WTC11 (cell line): Measurements from ENCODE around the gene MEGF11. TPM values are rescaled to one million over a fixed set of nuclear protein-coding genes. Genes with fewer than 3 reads are reported as not detected.

Source experiments
- ATAC-seq: fragments of 200-7000 bp; cut with Tn5 transposase; 2 replicates; pipeline ENCODE4 v1.10.0; 2021; ENCODE audit warnings: mild to moderate bottlenecking, moderate library complexity
- CTCF ChIA-PET: fragments of 300-600 bp; sonication (Branson Sonifier 250); formaldehyde crosslinking; loops from one replicate; lab custom pipeline; 2021; ENCODE audit warnings: antibody characterized with exemption; lab: Charles Lee
- POLR2A ChIA-PET: fragments of 350-600 bp; sonication (Branson Sonifier 250); formaldehyde crosslinking; loops from one replicate; lab custom pipeline; 2021; ENCODE audit warnings: antibody characterized with exemption; lab: Charles Lee
- DNase-seq: peaks from one replicate; pipeline ENCODE4 v3.0.0; 2021; ENCODE audit warnings: low spot score
- H3K27ac Mint-ChIP-seq: 2 replicates; pipeline ENCODE4 v1.8.0; 2021; ENCODE audit warnings: mixed read lengths
- H3K27me3 Mint-ChIP-seq: 2 replicates; pipeline ENCODE4 v1.8.0; 2021; ENCODE audit warnings: low read depth, mild to moderate bottlenecking, moderate library complexity, mixed read lengths
- H3K36me3 Mint-ChIP-seq: 2 replicates; pipeline ENCODE4 v1.8.0; 2021; ENCODE audit warnings: mixed read lengths
- H3K4me1 Mint-ChIP-seq: 2 replicates; pipeline ENCODE4 v1.8.0; 2022; ENCODE audit warnings: mixed read lengths
- H3K4me3 Mint-ChIP-seq: 2 replicates; pipeline ENCODE4 v1.8.0; 2021; ENCODE audit warnings: mild to moderate bottlenecking, moderate library complexity, mixed read lengths
- H3K9me3 Mint-ChIP-seq: 2 replicates; pipeline ENCODE4 v1.8.0; 2021; ENCODE audit warnings: mixed read lengths
- EMX1 ChIP-seq: fragments of 250-450 bp; sonication (Bioruptor Pico); IDR thresholded peaks from 2 replicates; pipeline ENCODE4 v1.8.0; 2021; ENCODE audit warnings: mild to moderate bottlenecking
- HMGA2 ChIP-seq: fragments of 250-450 bp; sonication (Bioruptor Pico); IDR thresholded peaks from 2 replicates; pipeline ENCODE4 v1.4.0; 2021; ENCODE audit warnings: mild to moderate bottlenecking, moderate library complexity
- IRF2 ChIP-seq: sonication (generic); formaldehyde crosslinking; IDR thresholded peaks from 2 replicates; pipeline ENCODE4 v1.8.0; 2022; ENCODE audit warnings: low read depth, missing genetic modification reagents, borderline replicate concordance
- ZBTB21 ChIP-seq: sonication (generic); formaldehyde crosslinking; IDR thresholded peaks from 2 replicates; pipeline ENCODE4 v1.8.1; 2023; ENCODE audit warnings: mild to moderate bottlenecking, missing genetic modification reagents, borderline replicate concordance
- ZNF138 ChIP-seq: sonication (generic); formaldehyde crosslinking; conservative IDR thresholded peaks from 2 replicates; pipeline ENCODE4 v1.8.1; 2022; ENCODE audit warnings: mild to moderate bottlenecking, moderate library complexity, missing genetic modification reagents
- ZNF317 ChIP-seq: sonication (generic); formaldehyde crosslinking; IDR thresholded peaks from 2 replicates; pipeline ENCODE4 v1.8.1; 2023; ENCODE audit warnings: low read depth, mild to moderate bottlenecking, moderate library complexity, missing genetic modification reagents, borderline replicate concordance
- ZNF416 ChIP-seq: fragments of 250-450 bp; sonication (Bioruptor Pico); IDR thresholded peaks from 2 replicates; pipeline ENCODE4 v1.9.0; 2021; ENCODE audit warnings: mild to moderate bottlenecking, inconsistent platforms
- total RNA-seq: library from RNA; stranded (reverse); gene quantifications from 3 replicates; pipeline ENCODE4 v1.2.3, GENCODE V29; 2021
- TF ChIP-seq, protein P1 (sequence below): sonication (generic); formaldehyde crosslinking; IDR thresholded peaks from 2 replicates; pipeline ENCODE4 v1.8.1; 2022; ENCODE audit warnings: mild to moderate bottlenecking, moderate library complexity, missing genetic modification reagents
- TF ChIP-seq, protein P2 (sequence below): fragments of 250-450 bp; sonication (Bioruptor Pico); IDR thresholded peaks from 2 replicates; pipeline ENCODE4 v1.9.0; 2021; ENCODE audit warnings: mild to moderate bottlenecking, borderline replicate concordance
- TF ChIP-seq, protein P3 (sequence below): sonication (generic); formaldehyde crosslinking; IDR thresholded peaks from 2 replicates; pipeline ENCODE4 v1.8.1; 2023; ENCODE audit warnings: mild to moderate bottlenecking, missing genetic modification reagents, moderate library complexity
- TF ChIP-seq, protein P4 (sequence below): fragments of 250-450 bp; sonication (Bioruptor Pico); IDR thresholded peaks from 2 replicates; pipeline ENCODE4 v1.9.0; 2021; ENCODE audit warnings: mild to moderate bottlenecking
- TF ChIP-seq, protein P5 (sequence below): sonication (generic); formaldehyde crosslinking; IDR thresholded peaks from 2 replicates; pipeline ENCODE4 v1.8.1; 2023; ENCODE audit warnings: mild to moderate bottlenecking, missing genetic modification reagents
- TF ChIP-seq, protein P6 (sequence below): sonication (generic); formaldehyde crosslinking; IDR thresholded peaks from 2 replicates; pipeline ENCODE4 v1.8.0; 2022; ENCODE audit warnings: mild to moderate bottlenecking, missing genetic modification reagents
- TF ChIP-seq, protein P7 (sequence below): fragments of 250-450 bp; sonication (Bioruptor Pico); conservative IDR thresholded peaks from 2 replicates; pipeline ENCODE4 v1.9.0; 2021; ENCODE audit warnings: mild to moderate bottlenecking
- TF ChIP-seq, protein P8 (sequence below): sonication (generic); formaldehyde crosslinking; IDR thresholded peaks from 2 replicates; pipeline ENCODE4 v1.8.1; 2022; ENCODE audit warnings: low read depth, mild to moderate bottlenecking, moderate library complexity, missing genetic modification reagents, borderline replicate concordance
- TF ChIP-seq, protein P9 (sequence below): fragments of 250-450 bp; sonication (Bioruptor Pico); IDR thresholded peaks from 2 replicates; pipeline ENCODE4 v1.9.0; 2021; ENCODE audit warnings: mild to moderate bottlenecking

The MEGF11 gene
- total RNA-seq, 1 experiment from 2014 or later = 3.3 TPM

DNA sequence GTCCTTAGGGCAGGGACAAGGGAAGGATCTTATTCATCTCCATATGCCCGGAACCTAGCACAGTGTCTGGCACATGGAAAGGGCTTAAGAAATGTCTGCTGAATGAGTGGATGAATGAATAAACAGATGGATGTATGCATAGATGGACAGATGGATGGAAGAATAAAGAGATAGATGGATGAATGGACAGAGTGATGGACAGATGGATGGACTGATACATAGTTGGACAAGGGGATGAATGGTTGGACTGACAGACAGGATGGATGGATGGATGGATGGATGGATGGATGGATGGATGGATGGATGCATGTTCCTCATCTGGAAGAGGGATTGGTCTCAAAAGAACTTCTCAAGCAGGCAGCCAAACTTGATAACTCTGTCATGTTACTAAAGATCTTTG lies 177.6 kb downstream of the MEGF11 start (continued):
- TF ChIP-seq, protein P1, sequence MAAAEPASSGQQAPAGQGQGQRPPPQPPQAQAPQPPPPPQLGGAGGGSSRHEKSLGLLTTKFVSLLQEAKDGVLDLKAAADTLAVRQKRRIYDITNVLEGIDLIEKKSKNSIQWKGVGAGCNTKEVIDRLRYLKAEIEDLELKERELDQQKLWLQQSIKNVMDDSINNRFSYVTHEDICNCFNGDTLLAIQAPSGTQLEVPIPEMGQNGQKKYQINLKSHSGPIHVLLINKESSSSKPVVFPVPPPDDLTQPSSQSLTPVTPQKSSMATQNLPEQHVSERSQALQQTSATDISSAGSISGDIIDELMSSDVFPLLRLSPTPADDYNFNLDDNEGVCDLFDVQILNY (CRISPR knock-in tag) = no peak
- TF ChIP-seq, protein P2, sequence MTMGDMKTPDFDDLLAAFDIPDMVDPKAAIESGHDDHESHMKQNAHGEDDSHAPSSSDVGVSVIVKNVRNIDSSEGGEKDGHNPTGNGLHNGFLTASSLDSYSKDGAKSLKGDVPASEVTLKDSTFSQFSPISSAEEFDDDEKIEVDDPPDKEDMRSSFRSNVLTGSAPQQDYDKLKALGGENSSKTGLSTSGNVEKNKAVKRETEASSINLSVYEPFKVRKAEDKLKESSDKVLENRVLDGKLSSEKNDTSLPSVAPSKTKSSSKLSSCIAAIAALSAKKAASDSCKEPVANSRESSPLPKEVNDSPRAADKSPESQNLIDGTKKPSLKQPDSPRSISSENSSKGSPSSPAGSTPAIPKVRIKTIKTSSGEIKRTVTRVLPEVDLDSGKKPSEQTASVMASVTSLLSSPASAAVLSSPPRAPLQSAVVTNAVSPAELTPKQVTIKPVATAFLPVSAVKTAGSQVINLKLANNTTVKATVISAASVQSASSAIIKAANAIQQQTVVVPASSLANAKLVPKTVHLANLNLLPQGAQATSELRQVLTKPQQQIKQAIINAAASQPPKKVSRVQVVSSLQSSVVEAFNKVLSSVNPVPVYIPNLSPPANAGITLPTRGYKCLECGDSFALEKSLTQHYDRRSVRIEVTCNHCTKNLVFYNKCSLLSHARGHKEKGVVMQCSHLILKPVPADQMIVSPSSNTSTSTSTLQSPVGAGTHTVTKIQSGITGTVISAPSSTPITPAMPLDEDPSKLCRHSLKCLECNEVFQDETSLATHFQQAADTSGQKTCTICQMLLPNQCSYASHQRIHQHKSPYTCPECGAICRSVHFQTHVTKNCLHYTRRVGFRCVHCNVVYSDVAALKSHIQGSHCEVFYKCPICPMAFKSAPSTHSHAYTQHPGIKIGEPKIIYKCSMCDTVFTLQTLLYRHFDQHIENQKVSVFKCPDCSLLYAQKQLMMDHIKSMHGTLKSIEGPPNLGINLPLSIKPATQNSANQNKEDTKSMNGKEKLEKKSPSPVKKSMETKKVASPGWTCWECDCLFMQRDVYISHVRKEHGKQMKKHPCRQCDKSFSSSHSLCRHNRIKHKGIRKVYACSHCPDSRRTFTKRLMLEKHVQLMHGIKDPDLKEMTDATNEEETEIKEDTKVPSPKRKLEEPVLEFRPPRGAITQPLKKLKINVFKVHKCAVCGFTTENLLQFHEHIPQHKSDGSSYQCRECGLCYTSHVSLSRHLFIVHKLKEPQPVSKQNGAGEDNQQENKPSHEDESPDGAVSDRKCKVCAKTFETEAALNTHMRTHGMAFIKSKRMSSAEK (CRISPR knock-in tag) = no peak
- TF ChIP-seq, protein P3, sequence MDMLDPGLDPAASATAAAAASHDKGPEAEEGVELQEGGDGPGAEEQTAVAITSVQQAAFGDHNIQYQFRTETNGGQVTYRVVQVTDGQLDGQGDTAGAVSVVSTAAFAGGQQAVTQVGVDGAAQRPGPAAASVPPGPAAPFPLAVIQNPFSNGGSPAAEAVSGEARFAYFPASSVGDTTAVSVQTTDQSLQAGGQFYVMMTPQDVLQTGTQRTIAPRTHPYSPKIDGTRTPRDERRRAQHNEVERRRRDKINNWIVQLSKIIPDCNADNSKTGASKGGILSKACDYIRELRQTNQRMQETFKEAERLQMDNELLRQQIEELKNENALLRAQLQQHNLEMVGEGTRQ (CRISPR knock-in tag) = no peak
- TF ChIP-seq ZNF416 (no peak), ZBTB21 (CRISPR knock-in tag) (no peak)

DNA sequence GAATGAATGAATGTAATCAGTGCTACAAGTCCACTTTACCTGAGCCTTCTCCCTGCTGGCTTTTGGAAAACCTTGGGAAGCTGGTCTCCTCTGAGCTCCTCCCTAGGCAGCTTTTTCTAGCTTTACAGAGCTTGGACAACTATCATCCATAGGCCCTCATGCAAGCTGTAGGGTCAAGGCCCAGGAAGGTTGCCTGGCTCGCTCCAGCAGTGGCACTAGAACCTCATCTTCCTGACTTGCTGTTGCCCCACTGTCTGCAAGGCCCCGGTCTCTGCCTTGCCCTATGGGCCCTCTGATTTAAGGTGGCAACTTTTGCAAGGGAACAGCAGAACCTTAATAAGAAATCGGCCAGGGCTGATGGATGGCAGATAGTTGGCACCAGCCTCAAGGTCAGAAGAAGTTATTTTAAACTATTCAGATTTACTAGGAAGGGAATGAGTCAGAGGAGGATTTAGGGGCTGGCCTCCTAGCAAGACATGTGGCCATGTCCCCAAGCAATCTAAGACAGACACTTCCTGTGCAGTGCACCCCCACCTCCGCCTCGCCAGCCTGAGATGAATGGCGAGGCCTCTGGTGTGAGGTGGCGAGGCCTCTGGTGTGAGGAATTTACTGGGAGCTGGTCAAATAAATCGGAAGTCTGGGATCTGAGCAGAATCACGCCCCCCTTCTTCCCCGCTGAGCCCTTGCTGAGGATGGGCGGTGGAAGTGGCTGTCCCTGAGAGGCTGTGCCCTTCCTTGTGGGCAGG lies 180.8 kb downstream of the MEGF11 start:
- no peaks in the 10 kb centered on the region; the same call in 1 of the 2 replicates for H3K27me3 Mint-ChIP-seq
- H3K4me3 Mint-ChIP-seq = no peak overlapping the region
- no peaks in the 10 kb centered on the region for H3K36me3 Mint-ChIP-seq
- no peak overlapping the region for H3K27ac Mint-ChIP-seq
- TF ChIP-seq, protein P4, sequence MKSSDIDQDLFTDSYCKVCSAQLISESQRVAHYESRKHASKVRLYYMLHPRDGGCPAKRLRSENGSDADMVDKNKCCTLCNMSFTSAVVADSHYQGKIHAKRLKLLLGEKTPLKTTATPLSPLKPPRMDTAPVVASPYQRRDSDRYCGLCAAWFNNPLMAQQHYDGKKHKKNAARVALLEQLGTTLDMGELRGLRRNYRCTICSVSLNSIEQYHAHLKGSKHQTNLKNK (CRISPR knock-in tag) = no peak
- TF ChIP-seq ZNF138 = no peak
- TF ChIP-seq, protein P5, sequence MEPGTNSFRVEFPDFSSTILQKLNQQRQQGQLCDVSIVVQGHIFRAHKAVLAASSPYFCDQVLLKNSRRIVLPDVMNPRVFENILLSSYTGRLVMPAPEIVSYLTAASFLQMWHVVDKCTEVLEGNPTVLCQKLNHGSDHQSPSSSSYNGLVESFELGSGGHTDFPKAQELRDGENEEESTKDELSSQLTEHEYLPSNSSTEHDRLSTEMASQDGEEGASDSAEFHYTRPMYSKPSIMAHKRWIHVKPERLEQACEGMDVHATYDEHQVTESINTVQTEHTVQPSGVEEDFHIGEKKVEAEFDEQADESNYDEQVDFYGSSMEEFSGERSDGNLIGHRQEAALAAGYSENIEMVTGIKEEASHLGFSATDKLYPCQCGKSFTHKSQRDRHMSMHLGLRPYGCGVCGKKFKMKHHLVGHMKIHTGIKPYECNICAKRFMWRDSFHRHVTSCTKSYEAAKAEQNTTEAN (CRISPR knock-in tag) = no peak
- no peak for TF ChIP-seq ZNF317 (CRISPR knock-in tag)
- TF ChIP-seq IRF2 (CRISPR knock-in tag) = no peak
- TF ChIP-seq, protein P6, sequence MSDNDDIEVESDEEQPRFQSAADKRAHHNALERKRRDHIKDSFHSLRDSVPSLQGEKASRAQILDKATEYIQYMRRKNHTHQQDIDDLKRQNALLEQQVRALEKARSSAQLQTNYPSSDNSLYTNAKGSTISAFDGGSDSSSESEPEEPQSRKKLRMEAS (CRISPR knock-in tag) = no peak; the same call in 1 of the 2 replicates
- TF ChIP-seq HMGA2 = no peak
- TF ChIP-seq, protein P7, sequence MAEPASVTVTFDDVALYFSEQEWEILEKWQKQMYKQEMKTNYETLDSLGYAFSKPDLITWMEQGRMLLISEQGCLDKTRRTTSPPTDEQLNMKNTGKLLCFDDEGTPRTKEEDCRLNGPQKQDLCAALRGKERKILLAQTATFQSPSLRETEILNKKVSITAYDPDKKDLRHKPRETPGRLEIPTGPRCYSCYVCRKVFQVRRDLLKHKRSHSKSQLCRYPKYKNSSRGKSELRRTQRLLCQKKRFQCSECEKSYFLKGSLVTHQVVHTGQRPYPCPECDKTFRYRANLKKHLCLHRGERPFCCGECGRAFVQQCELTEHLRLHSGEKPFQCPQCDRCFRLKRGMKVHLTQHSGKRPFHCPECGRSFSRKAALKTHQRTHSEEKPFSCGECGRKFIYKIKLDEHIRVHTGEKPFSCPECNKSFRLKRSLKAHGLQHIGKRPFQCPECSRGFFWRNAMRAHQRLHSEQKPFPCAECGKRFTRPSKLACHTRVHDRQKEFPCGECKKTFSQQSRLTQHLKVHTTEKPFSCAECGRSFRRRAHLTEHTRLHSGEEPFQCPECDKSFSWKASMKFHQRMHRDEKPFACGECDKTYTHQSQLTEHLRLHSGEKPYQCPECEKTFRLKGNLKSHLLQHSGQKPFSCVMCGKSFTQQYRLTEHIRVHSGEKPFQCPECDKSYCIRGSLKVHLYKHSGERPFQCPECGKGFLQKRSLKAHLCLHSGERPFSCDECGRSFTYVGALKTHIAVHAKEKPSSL (CRISPR knock-in tag) = no peak
- TF ChIP-seq, protein P8, sequence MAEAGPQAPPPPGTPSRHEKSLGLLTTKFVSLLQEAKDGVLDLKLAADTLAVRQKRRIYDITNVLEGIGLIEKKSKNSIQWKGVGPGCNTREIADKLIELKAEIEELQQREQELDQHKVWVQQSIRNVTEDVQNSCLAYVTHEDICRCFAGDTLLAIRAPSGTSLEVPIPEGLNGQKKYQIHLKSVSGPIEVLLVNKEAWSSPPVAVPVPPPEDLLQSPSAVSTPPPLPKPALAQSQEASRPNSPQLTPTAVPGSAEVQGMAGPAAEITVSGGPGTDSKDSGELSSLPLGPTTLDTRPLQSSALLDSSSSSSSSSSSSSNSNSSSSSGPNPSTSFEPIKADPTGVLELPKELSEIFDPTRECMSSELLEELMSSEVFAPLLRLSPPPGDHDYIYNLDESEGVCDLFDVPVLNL (CRISPR knock-in tag) = no peak
- TF ChIP-seq, protein P9, sequence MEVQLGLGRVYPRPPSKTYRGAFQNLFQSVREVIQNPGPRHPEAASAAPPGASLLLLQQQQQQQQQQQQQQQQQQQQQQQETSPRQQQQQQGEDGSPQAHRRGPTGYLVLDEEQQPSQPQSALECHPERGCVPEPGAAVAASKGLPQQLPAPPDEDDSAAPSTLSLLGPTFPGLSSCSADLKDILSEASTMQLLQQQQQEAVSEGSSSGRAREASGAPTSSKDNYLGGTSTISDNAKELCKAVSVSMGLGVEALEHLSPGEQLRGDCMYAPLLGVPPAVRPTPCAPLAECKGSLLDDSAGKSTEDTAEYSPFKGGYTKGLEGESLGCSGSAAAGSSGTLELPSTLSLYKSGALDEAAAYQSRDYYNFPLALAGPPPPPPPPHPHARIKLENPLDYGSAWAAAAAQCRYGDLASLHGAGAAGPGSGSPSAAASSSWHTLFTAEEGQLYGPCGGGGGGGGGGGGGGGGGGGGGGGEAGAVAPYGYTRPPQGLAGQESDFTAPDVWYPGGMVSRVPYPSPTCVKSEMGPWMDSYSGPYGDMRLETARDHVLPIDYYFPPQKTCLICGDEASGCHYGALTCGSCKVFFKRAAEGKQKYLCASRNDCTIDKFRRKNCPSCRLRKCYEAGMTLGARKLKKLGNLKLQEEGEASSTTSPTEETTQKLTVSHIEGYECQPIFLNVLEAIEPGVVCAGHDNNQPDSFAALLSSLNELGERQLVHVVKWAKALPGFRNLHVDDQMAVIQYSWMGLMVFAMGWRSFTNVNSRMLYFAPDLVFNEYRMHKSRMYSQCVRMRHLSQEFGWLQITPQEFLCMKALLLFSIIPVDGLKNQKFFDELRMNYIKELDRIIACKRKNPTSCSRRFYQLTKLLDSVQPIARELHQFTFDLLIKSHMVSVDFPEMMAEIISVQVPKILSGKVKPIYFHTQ (CRISPR knock-in tag) = no peak
- TF ChIP-seq EMX1 (CRISPR knock-in tag) = no peak
- H3K4me1 Mint-ChIP-seq = peaks cover 43% of the 10 kb centered on the region
- CTCF ChIA-PET = interaction anchor here (1.0 to 4.6 kb wide), 7 partner anchors 8 to 210 kb away, joined by 3 to 15 read pairs (median 3); no protein-coding TSS in a partner anchor
- ATAC-seq (peak; percentile 42), DNase-seq (no peak)
- POLR2A ChIA-PET = no interaction called here
- no peaks in the 10 kb centered on the region for H3K9me3 Mint-ChIP-seq
